HCT116 (cell line): ENCODE results near the gene OSCAR. TPM values are rescaled to one million over a fixed set of nuclear protein-coding genes. Genes with fewer than 3 reads are reported as not detected.

ENCODE experiments used
- ATAC-seq: fragments of 200-7000 bp; cut with Tn5 transposase; 2 replicates; pipeline ENCODE4 v1.9.1; 2020; ENCODE audit warnings: mild to moderate bottlenecking, moderate library complexity
- BruUV-seq: library from RNA; stranded (reverse); fragments of 400-500 nt; replicated peaks from 2 replicates; lab custom pipeline; 2021; lab: Mats Ljungman, UMichigan
- CTCF ChIA-PET: fragments of 300-600 bp; sonication (Branson Sonifier 250); formaldehyde crosslinking; loops from one replicate; lab custom pipeline; 2021; ENCODE audit warnings: antibody characterized with exemption; lab: Charles Lee
- POLR2A ChIA-PET: fragments of 300-600, 350-600 bp; sonication (Branson Sonifier 250); formaldehyde crosslinking; loops from one replicate; lab custom pipeline; 2021; ENCODE audit warnings: antibody characterized with exemption; lab: Charles Lee
- RAD21 ChIA-PET, 2 experiments: fragments of 300-600 bp; sonication (Branson Sonifier 250); formaldehyde crosslinking; loops; one replicate each; lab custom pipeline; 2023; ENCODE audit warnings: low total read pairs in 2 of 2; ENCODE audit not compliant: uncharacterized antibody in 2 of 2, unreplicated experiment in 2 of 2, low non-redundant PET in 1 of 2; lab: Charles Lee
- DNase-seq: peaks from one replicate; pipeline ENCODE4 v3.0.0-alpha.2; 2010; ENCODE audit warnings: low read depth, low spot score
- H2AFZ ChIP-seq: fragments of 200-600 bp; shearing (Covaris generic), sonication (generic); 2 replicates; pipeline ENCODE4 v1.6.1; 2017; ENCODE audit warnings: low read depth, mixed run types, mixed read lengths, antibody characterized with exemption, low read length; ENCODE audit not compliant: poor library complexity, severe bottlenecking
- H3K27ac ChIP-seq: 2 replicates; pipeline ENCODE4 v1.5.1; 2012; ENCODE audit warnings: low read depth, low read length
- H3K27me3 ChIP-seq: fragments of 200-600 bp; sonication (generic); 2 replicates; pipeline ENCODE4 v1.6.1; 2016; ENCODE audit warnings: mixed run types, low read length, mixed read lengths; ENCODE audit not compliant: insufficient read depth
- H3K36me3 ChIP-seq, 2 experiments: fragments of 200-500 bp in 1 of 2; fragments of 200-600 bp in 1 of 2; sonication (Bioruptor generic) in 1 of 2; sonication (generic) in 1 of 2; 2 replicates each; pipeline versions ENCODE4 v1.5.1 to v1.6.1; 2014 to 2016; ENCODE audit warnings: low read length in 2 of 2, inconsistent platforms in 1 of 2, mixed read lengths in 1 of 2, mixed run types in 1 of 2; ENCODE audit not compliant: insufficient read depth in 2 of 2, control insufficient read depth in 1 of 2
- H3K4me1 ChIP-seq, 2 experiments: fragments of 200-600 bp in 1 of 2; sonication (generic) in 1 of 2; 2 replicates each; pipeline versions ENCODE4 v1.5.1 to v1.6.1; 2012 to 2017; ENCODE audit warnings: low read length in 2 of 2, inconsistent platforms in 1 of 2, mild to moderate bottlenecking in 1 of 2, mixed read lengths in 1 of 2, mixed run types in 1 of 2, moderate library complexity in 1 of 2; ENCODE audit not compliant: insufficient read depth in 2 of 2, control insufficient read depth in 1 of 2
- H3K4me2 ChIP-seq: fragments of 200-600 bp; sonication (generic); 2 replicates; pipeline ENCODE4 v1.6.1; 2017; ENCODE audit warnings: mixed run types, low read length, mixed read lengths
- H3K4me3 ChIP-seq, 2 experiments: fragments of 200-600 bp in 1 of 2; sonication (generic) in 1 of 2; replicated peaks in 1 of 2; 2 replicates each; pipeline ENCODE4 v1.5.1; 2011 to 2016; ENCODE audit warnings: low read length in 2 of 2, control low read depth in 1 of 2, low read depth in 1 of 2, mild to moderate bottlenecking in 1 of 2, mixed read lengths in 1 of 2, mixed run types in 1 of 2
- H3K79me2 ChIP-seq: fragments of 200-600 bp; sonication (generic); 2 replicates; pipeline ENCODE4 v1.6.1; 2017; ENCODE audit warnings: mild to moderate bottlenecking, mixed run types, low read length, moderate library complexity, mixed read lengths; ENCODE audit not compliant: insufficient read depth
- H3K9ac ChIP-seq: fragments of 200-600 bp; sonication (generic); 2 replicates; pipeline ENCODE4 v1.6.1; 2016; ENCODE audit warnings: low read length, mixed read lengths
- H3K9me2 ChIP-seq: fragments of 200-600 bp; sonication (generic), shearing (Covaris generic); 2 replicates; pipeline ENCODE4 v1.6.1; 2017; ENCODE audit warnings: mixed run types, mild to moderate bottlenecking, moderate library complexity; ENCODE audit not compliant: insufficient read depth
- H3K9me3 ChIP-seq, 2 experiments: fragments of 200-500 bp in 1 of 2; fragments of 200-600 bp in 1 of 2; sonication (Bioruptor generic) in 1 of 2; sonication (generic) in 1 of 2; 2 replicates each; pipeline ENCODE4 v1.6.1; 2014 to 2017; ENCODE audit warnings: low read length in 2 of 2, mixed read lengths in 2 of 2, inconsistent platforms in 1 of 2, low read depth in 1 of 2, mild to moderate bottlenecking in 1 of 2, mixed run types in 1 of 2, moderate library complexity in 1 of 2; ENCODE audit not compliant: control insufficient read depth in 1 of 2, insufficient read depth in 1 of 2
- H4K20me1 ChIP-seq: fragments of 200-600 bp; sonication (generic), shearing (Covaris generic); 2 replicates; pipeline ENCODE4 v1.6.1; 2017; ENCODE audit warnings: mixed run types, mild to moderate bottlenecking, moderate library complexity; ENCODE audit not compliant: insufficient read depth
- CBX3 ChIP-seq: IDR thresholded peaks from 2 replicates; pipeline ENCODE4 v1.6.1; 2012; ENCODE audit warnings: low read depth
- CTCF ChIP-seq, 3 experiments: fragments of 200-600 bp in 1 of 3; sonication (generic) in 1 of 3; IDR thresholded peaks in 2 of 3; conservative IDR thresholded peaks in 1 of 3; 2 replicates each; pipeline ENCODE4 v1.5.1; 2012 to 2017; ENCODE audit warnings: low read depth in 2 of 3, low read length in 2 of 3, antibody characterized with exemption in 1 of 3, borderline replicate concordance in 1 of 3, control low read depth in 1 of 3, mild to moderate bottlenecking in 1 of 3, mixed read lengths in 1 of 3, mixed run types in 1 of 3, moderate library complexity in 1 of 3; ENCODE audit not compliant: insufficient read depth in 1 of 3
- ELF1 ChIP-seq: IDR thresholded peaks from 2 replicates; pipeline ENCODE4 v1.6.1; 2012; ENCODE audit warnings: low read depth, borderline replicate concordance
- EZH2 ChIP-seq: fragments of 200-600 bp; sonication (generic); IDR thresholded peaks from 2 replicates; pipeline ENCODE4 v1.6.1; 2017; ENCODE audit warnings: antibody characterized with exemption, mixed run types
- EZH2phosphoT487 ChIP-seq: fragments of 200-600 bp; IDR thresholded peaks from 2 replicates; pipeline ENCODE4 v1.6.1; 2018; ENCODE audit warnings: antibody characterized with exemption, borderline replicate concordance
- RAD21 ChIP-seq: IDR thresholded peaks from 2 replicates; pipeline ENCODE4 v1.6.1; 2012; ENCODE audit warnings: low read depth, mild to moderate bottlenecking
- SIN3A ChIP-seq: IDR thresholded peaks from 2 replicates; pipeline ENCODE4 v1.6.1; 2012; ENCODE audit warnings: low read depth
- SP1 ChIP-seq: IDR thresholded peaks from 2 replicates; pipeline ENCODE4 v1.6.1; 2012; ENCODE audit warnings: low read depth
- TCF7L2 ChIP-seq: IDR thresholded peaks from 2 replicates; pipeline ENCODE4 v1.7.0; 2011; ENCODE audit warnings: borderline replicate concordance, inconsistent platforms; ENCODE audit not compliant: insufficient read depth, insufficient read length; ENCODE audit errors: extremely low read depth
- ZFX ChIP-seq: fragments of 450-650 bp; IDR thresholded peaks from 2 replicates; pipeline ENCODE4 v1.6.1; 2017
- intact Hi-C: fragments of 100-400 bp; cut with micrococcal nuclease; formaldehyde crosslinking; loops from 2 replicates; pipeline ENCODE4 v1.10.0; 2022
- total RNA-seq: library from RNA; stranded (reverse); gene quantifications from one replicate; pipeline ENCODE4 v1.2.1, GENCODE V29; 2021; ENCODE audit not compliant: unreplicated experiment

OSCAR gene
- total RNA-seq, 1 experiment from 2014 or later: 0.59 TPM

GRCh38 chr19:54125713-54126112, 25.1 kb upstream of the OSCAR start:
- Histone ChIP-seq H4K20me1 (no peaks in the 10 kb centered on the region), H3K79me2 (no peaks in the 10 kb centered on the region), H3K4me2 (no peak overlapping the region), H3K4me3 (no peak overlapping the region), H3K9ac (no peak overlapping the region), H2AFZ (no peak overlapping the region), H3K9me3 (no peaks in the 10 kb centered on the region), H3K27me3 (no peaks in the 10 kb centered on the region), H3K4me1 (no peaks in the 10 kb centered on the region), H3K9me2 (no peaks in the 10 kb centered on the region), H3K36me3 (peaks cover 40 to 47% of the 10 kb centered on the region in 2 experiments; a peak in 3 of 4 replicates), H3K27ac (no peak overlapping the region)
- BruUV-seq: no TSS peak
- RAD21 ChIA-PET: no interaction called here
- no peak for DNase-seq
- POLR2A ChIA-PET: no interaction called here
- no peak for ATAC-seq
- intact Hi-C loops: no loop called here
- TF ChIP-seq EZH2phosphoT487 (no peak), RAD21 (no peak), SP1 (no peak), ZFX (no peak), SIN3A (no peak), ELF1 (no peak), TCF7L2 (no peak)
- CTCF ChIA-PET: no interaction called here

DNA sequence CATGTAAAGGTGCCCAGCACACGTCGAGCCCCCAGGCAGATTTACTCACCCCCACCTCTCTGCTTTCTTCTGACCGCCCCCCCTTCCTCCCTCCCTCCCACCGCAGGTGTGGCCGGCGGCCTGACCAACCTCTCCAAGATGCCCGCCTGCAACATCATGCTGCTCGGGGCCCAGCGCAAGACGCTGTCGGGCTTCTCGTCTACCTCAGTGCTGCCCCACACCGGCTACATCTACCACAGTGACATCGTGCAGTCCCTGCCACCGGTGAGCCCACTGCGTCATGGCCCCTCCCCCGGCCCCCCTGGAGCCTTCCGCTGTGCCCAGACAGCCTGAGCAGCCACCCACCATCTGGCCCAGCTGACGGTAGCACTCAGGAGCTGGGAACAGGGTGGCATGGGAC, 23.8 kb upstream of the OSCAR start:
- Histone ChIP-seq H2AFZ (no peak overlapping the region), H3K9ac (no peak overlapping the region), H3K36me3 (peaks cover 42 to 47% of the 10 kb centered on the region in 2 experiments; a peak in 3 of 4 replicates), H3K9me2 (no peaks in the 10 kb centered on the region), H3K27me3 (no peaks in the 10 kb centered on the region), H3K9me3 (no peaks in the 10 kb centered on the region), H3K4me2 (no peak overlapping the region), H3K79me2 (no peaks in the 10 kb centered on the region), H3K4me1 (no peaks in the 10 kb centered on the region), H3K4me3 (no peak overlapping the region), H4K20me1 (no peaks in the 10 kb centered on the region), H3K27ac (no peak overlapping the region)
- ChIA-PET POLR2A (interaction anchor here (1.4 kb wide), 1 partner anchor 13 kb away, joined by 3 read pairs; the partner anchor contains the start of gene CNOT3), CTCF (no interaction called here), RAD21 (no interaction called here)
- no TSS peak for BruUV-seq
- intact Hi-C loops: no loop called here
- TF ChIP-seq EZH2: no peak
- TF ChIP-seq CBX3: no peak
- no peak for TF ChIP-seq CTCF (IDR thresholded peaks at IDR 0.05 in 2 of 3, conservative IDR thresholded peaks at IDR 0.05 in 1 of 3; ENCODE audit: borderline replicate concordance in 1 of 3, insufficient read depth in 1 of 3, low read depth in 2 of 3, low read length in 2 of 3)
- ATAC-seq (no peak), DNase-seq (no peak)
